ENCODE data around the gene TMC2.
A peak's percentile ranks its signal among the peaks of the same experiment; 100 is the strongest.

The TMC2 gene

GRCh38 chr20:2593756-2594155 lies 57.4 kb downstream of the TMC2 start:
- DNase-seq = no peak

- no peak for DNase-seq
Measured at GRCh38 chr20:2595076-2595475, 58.7 kb downstream of the TMC2 start.

GRCh38 chr20:2596673-2597279 lies 60.4 kb downstream of the TMC2 start:
- peak in 1 of 4 experiments; percentile 12 for DNase-seq

GRCh38 chr20:2599288-2600006 lies 63.1 kb downstream of the TMC2 start:
- no peak for DNase-seq

GRCh38 chr20:2602046-2602735 lies 65.8 kb downstream of the TMC2 start:
- no peak for DNase-seq

GRCh38 chr20:2602746-2603145 lies 66.4 kb downstream of the TMC2 start:
- no peak for DNase-seq

- DNase-seq = peak in 1 of 4 experiments; percentile 1
Measured at GRCh38 chr20:2603816-2604505, 67.6 kb downstream of the TMC2 start.

GRCh38 chr20:2604506-2604835 lies 68.1 kb downstream of the TMC2 start:
- no peak for DNase-seq

- DNase-seq = no peak
Measured at GRCh38 chr20:2606507-2607006, 70.2 kb downstream of the TMC2 start.

- no peak for DNase-seq
Measured at GRCh38 chr20:2610326-2610725, 74.0 kb downstream of the TMC2 start.

GRCh38 chr20:2610941-2611720 lies 74.8 kb downstream of the TMC2 start:
- DNase-seq = no peak

- no peak for DNase-seq
Measured at GRCh38 chr20:2612073-2612472, 75.7 kb downstream of the TMC2 start.

- DNase-seq = no peak
Measured at GRCh38 chr20:2616634-2617033, 80.3 kb downstream of the TMC2 start.

GRCh38 chr20:2617099-2617714 lies 80.8 kb downstream of the TMC2 start:
- DNase-seq = no peak

GRCh38 chr20:2618815-2619214 lies 82.4 kb downstream of the TMC2 start:
- no peak for DNase-seq

- no peak for DNase-seq
Measured at GRCh38 chr20:2619337-2619736, 83.0 kb downstream of the TMC2 start.

- DNase-seq = peak in 2 of 4 experiments; percentile 7 to 26
Measured at GRCh38 chr20:2619961-2620595, 83.7 kb downstream of the TMC2 start.

- no peak for DNase-seq
Measured at GRCh38 chr20:2624190-2624589, 87.8 kb downstream of the TMC2 start.

GRCh38 chr20:2625062-2625461 lies 88.7 kb downstream of the TMC2 start:
- no peak for DNase-seq

- no peak for DNase-seq
Measured at GRCh38 chr20:2626853-2627541, 90.6 kb downstream of the TMC2 start.

- DNase-seq = no peak
Measured at GRCh38 chr20:2631228-2631627, 94.9 kb downstream of the TMC2 start.

Measured in suppressor macrophage (primary cell).